Renal cortical epithelial cell (primary cell): ENCODE results near the gene ANKLE1. TPM values are rescaled to one million over a fixed set of nuclear protein-coding genes. Genes with fewer than 3 reads are reported as not detected.

Experiments used
- total RNA-seq: library from RNA; depleted of rRNA; stranded (reverse); fragments of >200 nt; gene quantifications from 2 replicates; pipeline ENCODE4 v1.2.3, GENCODE V29; 2014

Gene ANKLE1
- total RNA-seq, 1 donor from 2014 or later = 1.1 TPM

Other genes starting within 250 kb of the ANKLE1 start
- gene HAUS8, start 206.4 kb upstream of the ANKLE1 start, total RNA-seq = 2.0 and 4.0 TPM in 2 replicates
- 28.7 and 54.2 TPM in 2 replicates for gene MYO9B, start 206.1 kb upstream of the ANKLE1 start, total RNA-seq
- 19.6 and 22.3 TPM in 2 replicates for gene USE1, start 66.5 kb upstream of the ANKLE1 start, total RNA-seq
- gene OCEL1, start 55.7 kb upstream of the ANKLE1 start, total RNA-seq = 4.5 TPM in 1 of 2 replicates, not detected in the other
- 75.7 and 118 TPM in 2 replicates for gene NR2F6, start 36.0 kb upstream of the ANKLE1 start, total RNA-seq
- gene USHBP1, start 17.2 kb upstream of the ANKLE1 start, total RNA-seq = 0.20 TPM in 1 of 2 replicates, not detected in the other
- 75.3 and 119 TPM in 2 replicates for gene BABAM1, start 14.5 kb upstream of the ANKLE1 start, total RNA-seq
- gene ABHD8, start 21.5 kb downstream of the ANKLE1 start, total RNA-seq = 11.8 and 19.4 TPM in 2 replicates
- 54.2 and 57.8 TPM in 2 replicates for gene MRPL34, start 24.0 kb downstream of the ANKLE1 start, total RNA-seq
- gene DDA1, start 27.7 kb downstream of the ANKLE1 start, total RNA-seq = 30.3 and 36.3 TPM in 2 replicates
- gene ANO8, start 53.0 kb downstream of the ANKLE1 start, total RNA-seq = 5.9 and 10.3 TPM in 2 replicates
- gene GTPBP3, start 55.7 kb downstream of the ANKLE1 start, total RNA-seq = 19.6 and 22.4 TPM in 2 replicates
- 0.10 and 0.52 TPM in 2 replicates for gene PLVAP, start 95.4 kb downstream of the ANKLE1 start, total RNA-seq
- 0.20 TPM in 1 of 2 replicates, not detected in the other for gene CCDC194, start 112.3 kb downstream of the ANKLE1 start, total RNA-seq
- gene BST2, start 123.7 kb downstream of the ANKLE1 start, total RNA-seq = 101 and 183 TPM in 2 replicates
- gene MVB12A, start 138.1 kb downstream of the ANKLE1 start, total RNA-seq = 47.0 and 70.2 TPM in 2 replicates
- gene TMEM221, start 166.8 kb downstream of the ANKLE1 start, total RNA-seq = 0.30 TPM in 1 of 2 replicates, not detected in the other
- gene NXNL1, start 179.0 kb downstream of the ANKLE1 start, total RNA-seq = not detected in 2 replicates
- gene SLC27A1, start 188.6 kb downstream of the ANKLE1 start, total RNA-seq = 10.1 and 19.4 TPM in 2 replicates
- 53.2 and 63.9 TPM in 2 replicates for gene PGLS, start 229.7 kb downstream of the ANKLE1 start, total RNA-seq